GM12864 (cell line): ENCODE measurements around the gene RBM28.

Experiments used
- DNase-seq: peaks from one replicate; pipeline ENCODE4 v3.0.0-alpha.2; 2011; ENCODE audit warnings: low read depth
- H3K4me3 ChIP-seq: 2 replicates; pipeline ENCODE4 v1.5.1; 2011; ENCODE audit warnings: mild to moderate bottlenecking, low read depth, low read length, control low read depth
- CTCF ChIP-seq: IDR thresholded peaks from 2 replicates; pipeline ENCODE4 v1.5.1; 2011; ENCODE audit warnings: low read depth, mild to moderate bottlenecking, moderate library complexity, low read length, control low read depth, inconsistent platforms; ENCODE audit errors: missing control alignments

RBM28 gene

GRCh38 chr7:128373606-128374005 is 29.9 kb upstream of the RBM28 start:
- H3K4me3 ChIP-seq: no peak overlapping the region
- no peak for TF ChIP-seq CTCF
- no peak for DNase-seq

GRCh38 chr7:128370491-128370890 is 26.8 kb upstream of the RBM28 start:
- no peak for TF ChIP-seq CTCF
- no peak overlapping the region for H3K4me3 ChIP-seq
- DNase-seq: no peak

GRCh38 chr7:128366986-128367385 is 23.3 kb upstream of the RBM28 start:
- no peak overlapping the region for H3K4me3 ChIP-seq
- TF ChIP-seq CTCF: no peak
- DNase-seq: no peak

- no peak for DNase-seq
- no peak overlapping the region for H3K4me3 ChIP-seq
- TF ChIP-seq CTCF: no peak
Measured at GRCh38 chr7:128366300-128366699, 22.6 kb upstream of the RBM28 start.

- no peak for DNase-seq
- TF ChIP-seq CTCF: no peak
- no peak overlapping the region for H3K4me3 ChIP-seq
Measured at GRCh38 chr7:128365432-128365831, 21.7 kb upstream of the RBM28 start.

- H3K4me3 ChIP-seq: no peak overlapping the region
- no peak for DNase-seq
Measured at GRCh38 chr7:128364166-128364870, 20.6 kb upstream of the RBM28 start.

More at GRCh38 chr7:128364166-128364870, 20.6 kb upstream of the RBM28 start:
- no peak for TF ChIP-seq CTCF
